Mesendoderm (in vitro differentiated cells): ENCODE results near the gene FBXO8.

Source experiments
- DNase-seq: peaks from one replicate; pipeline ENCODE4 v3.0.0; 2013
- H2AK5ac ChIP-seq: 2 replicates; pipeline ENCODE4 v1.6.1; 2013; ENCODE audit warnings: low read length, inconsistent platforms
- H2BK120ac ChIP-seq: 2 replicates; pipeline ENCODE4 v1.6.1; 2013; ENCODE audit warnings: low read depth, mild to moderate bottlenecking, low read length, moderate library complexity, mixed read lengths
- H2BK15ac ChIP-seq: replicated peaks from 2 replicates; pipeline ENCODE4 v1.6.1; 2013; ENCODE audit warnings: low read depth, mild to moderate bottlenecking, moderate library complexity
- H2BK5ac ChIP-seq: 2 replicates; pipeline ENCODE4 v1.6.1; 2013; ENCODE audit warnings: low read length, inconsistent platforms
- H3K18ac ChIP-seq: 2 replicates; pipeline ENCODE4 v1.6.1; 2013; ENCODE audit warnings: mild to moderate bottlenecking, low read length, mixed read lengths
- H3K23ac ChIP-seq: one replicate; pipeline ENCODE4 v1.6.1; 2013; ENCODE audit warnings: low read length
- H3K27ac ChIP-seq: 2 replicates; pipeline ENCODE4 v1.5.1; 2013; ENCODE audit warnings: low read depth, mild to moderate bottlenecking, inconsistent platforms, low read length, moderate library complexity
- H3K27me3 ChIP-seq: 2 replicates; pipeline ENCODE4 v1.6.1; 2013; ENCODE audit warnings: low read length, control low read depth, mild to moderate bottlenecking, inconsistent platforms; ENCODE audit not compliant: insufficient read depth, poor library complexity
- H3K36me3 ChIP-seq: 2 replicates; pipeline ENCODE4 v1.6.1; 2013; ENCODE audit warnings: low read length, inconsistent platforms; ENCODE audit not compliant: control insufficient read depth, insufficient read depth
- H3K4ac ChIP-seq: one replicate; pipeline ENCODE4 v1.6.1; 2013; ENCODE audit warnings: low read depth, mild to moderate bottlenecking, low read length, moderate library complexity
- H3K4me1 ChIP-seq: 2 replicates; pipeline ENCODE4 v1.6.1; 2013; ENCODE audit warnings: low read depth, low read length, inconsistent platforms; ENCODE audit not compliant: control insufficient read depth
- H3K4me2 ChIP-seq: 2 replicates; pipeline ENCODE4 v1.6.1; 2013; ENCODE audit warnings: low read length
- H3K4me3 ChIP-seq: 2 replicates; pipeline ENCODE4 v1.5.1; 2013; ENCODE audit warnings: mild to moderate bottlenecking, low read length
- H3K56ac ChIP-seq: one replicate; pipeline ENCODE4 v1.6.1; 2013; ENCODE audit warnings: low read length
- H3K79me1 ChIP-seq: 2 replicates; pipeline ENCODE4 v1.6.1; 2013; ENCODE audit warnings: low read length, inconsistent platforms
- H3K79me2 ChIP-seq: 2 replicates; pipeline ENCODE4 v1.6.1; 2013; ENCODE audit warnings: mild to moderate bottlenecking, low read length; ENCODE audit not compliant: control insufficient read depth, insufficient read depth
- H3K9ac ChIP-seq: 2 replicates; pipeline ENCODE4 v1.6.1; 2013; ENCODE audit warnings: low read length, inconsistent platforms
- H4K5ac ChIP-seq: one replicate; pipeline ENCODE4 v1.6.1; 2013; ENCODE audit warnings: low read length
- H4K8ac ChIP-seq: one replicate; pipeline ENCODE4 v1.6.1; 2013; ENCODE audit warnings: low read depth, mild to moderate bottlenecking, control low read depth, low read length, moderate library complexity
- WGBS: extraction: QIAGEN DNeasy Blood & Tissue Kit; methylation state at CpG from one replicate; pipeline ENCODE4 v1.1.7; 2013; ENCODE audit warnings: low lambda C conversion rate, missing lambda C conversion rate; ENCODE audit not compliant: insufficient coverage; ENCODE audit errors: extremely low coverage; 5-methylcytosine and 5-hydroxymethylcytosine counted together

FBXO8 gene

DNA sequence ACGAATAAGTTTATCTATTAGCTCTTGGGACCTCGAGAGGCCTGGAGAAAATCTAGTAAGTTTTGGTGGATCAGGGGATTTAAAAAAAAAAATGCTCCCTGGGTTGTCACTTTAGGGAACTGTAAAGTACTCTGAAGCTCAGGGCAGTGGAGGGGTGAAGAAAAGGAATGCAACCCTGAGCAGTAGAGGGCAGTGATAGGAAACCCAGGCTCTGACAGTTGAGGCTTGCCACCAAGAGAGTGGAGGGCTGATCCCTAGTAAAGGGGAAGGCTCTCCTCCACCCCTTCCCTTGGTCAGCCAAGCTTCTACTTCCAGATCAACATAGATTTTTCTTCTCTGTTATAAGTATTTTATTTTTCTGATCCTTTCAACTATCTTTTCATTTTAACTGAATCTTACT, 73.1 kb downstream of the FBXO8 start:
- H2BK15ac ChIP-seq, result no peak overlapping the region

DNA sequence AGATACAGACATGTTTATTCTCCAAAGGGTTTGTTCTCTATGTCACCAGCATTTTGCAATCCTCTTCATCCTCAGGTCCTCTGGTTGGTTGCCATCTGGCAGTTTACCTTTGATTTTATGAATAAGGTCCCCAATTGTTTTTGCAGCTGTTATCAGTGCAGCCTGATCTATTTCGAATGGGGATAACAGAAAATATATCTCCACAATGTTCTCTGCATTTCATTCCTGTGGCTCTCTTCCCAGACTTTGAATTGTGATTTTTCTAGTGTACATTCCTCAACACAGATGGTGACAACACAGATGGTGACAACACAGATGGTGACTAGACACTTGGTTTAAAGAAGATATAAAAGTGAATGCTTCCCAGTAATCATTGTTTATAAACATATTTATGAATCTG, 74.1 kb downstream of the FBXO8 start:
- no peaks in the 10 kb centered on the region for H3K79me1 ChIP-seq
- H3K36me3 ChIP-seq, result no peaks in the 10 kb centered on the region
- H3K27ac ChIP-seq, result no peak overlapping the region
- WGBS, result no CpG with 5 or more reads among the region's 1 CpG
- H3K23ac ChIP-seq, result no peak overlapping the region
- H3K9ac ChIP-seq, result no peak overlapping the region
- H2BK15ac ChIP-seq, result no peak overlapping the region
- H4K5ac ChIP-seq, result no peak overlapping the region
- H2BK5ac ChIP-seq, result no peak overlapping the region
- no peak overlapping the region for H3K56ac ChIP-seq
- no peak overlapping the region for H4K8ac ChIP-seq
- no peaks in the 10 kb centered on the region for H3K79me2 ChIP-seq
- no peak overlapping the region for H3K18ac ChIP-seq
- peaks cover 3% of the 10 kb centered on the region for H3K4me1 ChIP-seq
- H3K4ac ChIP-seq, result no peak overlapping the region
- no peak for DNase-seq
- H3K4me3 ChIP-seq, result no peak overlapping the region
- H3K27me3 ChIP-seq, result peaks cover 30% of the 10 kb centered on the region
- H2BK120ac ChIP-seq, result no peak overlapping the region
- H3K4me2 ChIP-seq, result no peak overlapping the region
- no peak overlapping the region for H2AK5ac ChIP-seq

More for the DNA sequence above, 73.1 kb downstream of the FBXO8 start:
- H2BK120ac ChIP-seq, result no peak overlapping the region
- H2AK5ac ChIP-seq, result no peak overlapping the region
- H4K8ac ChIP-seq, result no peak overlapping the region
- H3K79me1 ChIP-seq, result no peaks in the 10 kb centered on the region
- H3K27me3 ChIP-seq, result peaks cover 30% of the 10 kb centered on the region
- H3K18ac ChIP-seq, result no peak overlapping the region
- no CpG with 5 or more reads among the region's 2 CpGs for WGBS
- H2BK5ac ChIP-seq, result no peak overlapping the region
- H3K23ac ChIP-seq, result no peak overlapping the region
- H3K9ac ChIP-seq, result no peak overlapping the region
- peak; percentile 65 for DNase-seq
- peaks cover 3% of the 10 kb centered on the region for H3K4me1 ChIP-seq
- no peak overlapping the region for H3K56ac ChIP-seq
- no peak overlapping the region for H3K4me3 ChIP-seq
- no peak overlapping the region for H3K27ac ChIP-seq
- H3K79me2 ChIP-seq, result no peaks in the 10 kb centered on the region
- H3K4me2 ChIP-seq, result no peak overlapping the region
- H4K5ac ChIP-seq, result no peak overlapping the region
- no peak overlapping the region for H3K4ac ChIP-seq
- H3K36me3 ChIP-seq, result no peaks in the 10 kb centered on the region

- Histone ChIP-seq H2BK5ac (no peak overlapping the region), H3K27me3 (peaks cover 14% of the 10 kb centered on the region), H3K9ac (no peak overlapping the region), H3K36me3 (no peaks in the 10 kb centered on the region), H2BK120ac (no peak overlapping the region), H3K23ac (no peak overlapping the region), H3K18ac (no peak overlapping the region), H3K4me1 (no peaks in the 10 kb centered on the region), H3K79me2 (no peaks in the 10 kb centered on the region), H3K56ac (no peak overlapping the region), H3K4me2 (no peak overlapping the region), H4K8ac (no peak overlapping the region), H4K5ac (no peak overlapping the region), H3K4me3 (no peak overlapping the region), H2BK15ac (no peak overlapping the region), H3K27ac (no peak overlapping the region), H3K4ac (no peak overlapping the region), H2AK5ac (no peak overlapping the region), H3K79me1 (no peaks in the 10 kb centered on the region)
- no peak for DNase-seq
- no CpG with 5 or more reads among the region's 3 CpGs for WGBS
Measured at GRCh38 chr4:174207367-174207766, 76.1 kb downstream of the FBXO8 start.

DNA sequence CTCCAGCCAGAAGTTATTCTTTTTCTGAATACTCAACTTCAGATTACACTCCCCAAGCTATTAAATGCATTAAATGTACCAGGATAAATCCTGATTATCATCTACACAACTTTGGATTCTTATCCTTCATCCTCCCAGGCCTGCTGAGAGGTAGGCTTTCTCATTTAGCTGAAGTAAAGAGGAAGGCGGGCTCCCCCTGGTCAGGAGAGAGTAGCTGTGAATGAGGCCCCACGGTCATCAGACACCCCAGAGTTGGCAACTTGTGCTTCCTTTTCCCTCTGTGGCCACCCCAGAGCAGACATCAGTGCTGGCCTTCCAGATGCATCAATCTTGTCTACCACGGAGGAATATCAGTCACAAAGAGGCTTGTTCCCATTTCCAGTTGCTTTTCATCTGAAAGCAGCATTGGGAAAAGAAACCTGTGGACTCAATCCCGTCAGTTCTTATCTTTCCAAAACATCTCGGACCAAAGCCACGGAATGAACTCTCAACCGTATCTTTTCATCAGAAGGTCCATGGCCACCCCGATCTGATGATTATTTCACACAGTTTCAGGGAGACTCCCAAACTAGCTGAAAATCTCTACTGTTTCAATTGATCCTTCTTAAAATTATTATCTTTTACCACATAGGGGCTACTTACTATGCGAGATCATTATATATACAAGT, 79.2 kb downstream of the FBXO8 start:
- no CpG with 5 or more reads among the region's 9 CpGs for WGBS
- Histone ChIP-seq H4K5ac (no peak overlapping the region), H3K36me3 (no peaks in the 10 kb centered on the region), H3K4me3 (no peak overlapping the region), H2BK5ac (no peak overlapping the region), H3K27ac (no peak overlapping the region), H3K18ac (no peak overlapping the region), H3K79me2 (no peaks in the 10 kb centered on the region), H3K79me1 (no peaks in the 10 kb centered on the region), H3K27me3 (no peaks in the 10 kb centered on the region), H3K4me2 (no peak overlapping the region), H2AK5ac (no peak overlapping the region), H3K9ac (no peak overlapping the region), H2BK120ac (no peak overlapping the region), H4K8ac (no peak overlapping the region), H3K4ac (no peak overlapping the region), H3K56ac (no peak overlapping the region), H2BK15ac (no peak overlapping the region), H3K4me1 (no peaks in the 10 kb centered on the region), H3K23ac (no peak overlapping the region)
- DNase-seq, result no peak

DNA sequence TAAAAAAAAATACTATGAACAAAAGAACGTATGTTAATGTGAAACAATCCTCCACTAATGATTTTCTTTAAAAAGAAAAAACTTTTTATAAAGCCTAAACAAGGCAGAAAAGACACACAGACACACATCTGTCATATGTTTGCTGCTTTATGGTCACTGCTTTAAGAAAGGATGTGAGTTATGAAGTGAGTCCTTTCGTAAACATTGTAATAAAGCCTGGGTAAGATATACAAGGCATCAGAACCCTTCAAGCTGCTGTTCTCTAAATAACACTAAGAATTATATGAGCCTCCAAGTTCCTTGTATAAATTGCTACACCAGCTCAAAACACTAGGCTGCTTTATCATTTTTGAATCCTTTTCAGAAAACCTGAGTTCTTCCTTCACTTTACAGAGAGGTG, 81.6 kb downstream of the FBXO8 start:
- Histone ChIP-seq H3K9ac (no peak overlapping the region), H2BK15ac (no peak overlapping the region), H3K4me1 (no peaks in the 10 kb centered on the region), H3K79me1 (no peaks in the 10 kb centered on the region), H4K8ac (no peak overlapping the region), H3K4me2 (no peak overlapping the region), H2AK5ac (no peak overlapping the region), H3K36me3 (no peaks in the 10 kb centered on the region), H3K18ac (no peak overlapping the region), H3K4ac (no peak overlapping the region), H3K27ac (no peak overlapping the region), H3K23ac (no peak overlapping the region), H2BK5ac (no peak overlapping the region), H3K4me3 (no peak overlapping the region), H3K79me2 (no peaks in the 10 kb centered on the region), H2BK120ac (no peak overlapping the region), H4K5ac (no peak overlapping the region), H3K56ac (no peak overlapping the region), H3K27me3 (no peaks in the 10 kb centered on the region)
- no CpG with 5 or more reads among the region's 2 CpGs for WGBS
- no peak for DNase-seq

GRCh38 chr4:174199735-174200134, 83.7 kb downstream of the FBXO8 start:
- Histone ChIP-seq H2BK15ac (no peak overlapping the region), H2BK120ac (no peak overlapping the region), H3K4me2 (no peak overlapping the region), H3K18ac (no peak overlapping the region), H3K79me1 (no peaks in the 10 kb centered on the region), H2AK5ac (no peak overlapping the region), H3K9ac (no peak overlapping the region), H2BK5ac (no peak overlapping the region), H3K79me2 (no peaks in the 10 kb centered on the region), H3K4me1 (no peaks in the 10 kb centered on the region), H3K4ac (no peak overlapping the region), H3K36me3 (no peaks in the 10 kb centered on the region), H3K27ac (no peak overlapping the region), H4K8ac (no peak overlapping the region), H3K56ac (no peak overlapping the region), H4K5ac (no peak overlapping the region), H3K27me3 (no peaks in the 10 kb centered on the region), H3K4me3 (no peak overlapping the region), H3K23ac (no peak overlapping the region)
- no peak for DNase-seq
- WGBS, result 100% methylated on average over 1 of the region's 2 CpGs
